ENCODE measurements around the gene NTN3. TPM values are rescaled to one million over a fixed set of nuclear protein-coding genes. Genes with fewer than 3 reads are reported as not detected.

Gene NTN3
- total RNA-seq, 1 donor from 2014 or later, result 17.9 TPM

GRCh38 chr16:2459647-2460390 lies 11.3 kb upstream of the NTN3 start, which contains the start of gene TEDC2:
Gene TEDC2, plus strand, starts transcription at chr16:2460109. Its CDS starts 36 bp downstream, at chr16:2460145.
- Mint-ChIP-seq H3K4me3 (peak within 1 kb of the TSS; percentile 87), H3K36me3 (peaks cover 8% of the 10 kb centered on the region), H3K27me3 (ENCODE audit: low read depth) (no peaks in the 10 kb centered on the region), H3K4me1 (peaks cover 5% of the 10 kb centered on the region), H3K9me3 (no peaks in the 10 kb centered on the region), H3K27ac (peak within 1 kb of the TSS; percentile 80)
- peak; percentile 95 to 98 for DNase-seq (ENCODE audit: low spot score in 2 of 2, unreplicated experiment in 2 of 2)
- TF ChIP-seq CTCF (IDR thresholded peaks at IDR 0.05; ENCODE audit: unreplicated experiment), result no peak

- Mint-ChIP-seq H3K4me3 (peak overlapping the region; percentile 87), H3K4me1 (peaks cover 5% of the 10 kb centered on the region), H3K27ac (no peak overlapping the region), H3K27me3 (ENCODE audit: low read depth) (no peaks in the 10 kb centered on the region), H3K36me3 (peaks cover 8% of the 10 kb centered on the region), H3K9me3 (no peaks in the 10 kb centered on the region)
- TF ChIP-seq CTCF (IDR thresholded peaks at IDR 0.05; ENCODE audit: unreplicated experiment), result no peak
- DNase-seq (ENCODE audit: low spot score in 2 of 2, unreplicated experiment in 2 of 2), result no peak
Observed at GRCh38 chr16:2460391-2460713, 10.7 kb upstream of the NTN3 start.

DNA sequence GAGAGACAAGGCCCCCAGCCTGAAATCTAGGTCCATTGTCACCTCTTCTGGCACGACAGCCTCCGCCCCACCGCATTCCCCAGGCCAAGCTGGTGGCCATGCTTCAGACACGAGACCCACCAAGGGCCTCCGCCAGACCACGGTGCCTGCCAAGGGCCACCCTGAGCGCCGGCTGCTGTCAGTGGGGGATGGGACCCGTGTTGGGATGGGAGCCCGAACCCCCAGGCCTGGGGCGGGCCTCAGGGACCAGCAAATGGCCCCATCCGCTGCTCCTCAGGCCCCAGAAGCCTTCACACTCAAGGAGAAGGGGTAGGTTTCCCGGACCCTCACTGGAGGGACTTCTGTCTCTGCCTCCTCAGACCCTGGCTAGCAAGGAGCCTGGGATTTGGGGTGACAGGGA lies 10.2 kb upstream of the NTN3 start:
- DNase-seq (ENCODE audit: low spot score in 2 of 2, unreplicated experiment in 2 of 2), result no peak
- no peaks in the 10 kb centered on the region for H3K9me3 Mint-ChIP-seq
- H3K27ac Mint-ChIP-seq, result no peak overlapping the region
- peak overlapping the region; percentile 51 for H3K4me3 Mint-ChIP-seq
- H3K36me3 Mint-ChIP-seq, result peaks cover 6% of the 10 kb centered on the region
- peaks cover 5% of the 10 kb centered on the region for H3K4me1 Mint-ChIP-seq
- no peaks in the 10 kb centered on the region for H3K27me3 Mint-ChIP-seq (ENCODE audit: low read depth)
- TF ChIP-seq CTCF (IDR thresholded peaks at IDR 0.05; ENCODE audit: unreplicated experiment), result no peak

DNA sequence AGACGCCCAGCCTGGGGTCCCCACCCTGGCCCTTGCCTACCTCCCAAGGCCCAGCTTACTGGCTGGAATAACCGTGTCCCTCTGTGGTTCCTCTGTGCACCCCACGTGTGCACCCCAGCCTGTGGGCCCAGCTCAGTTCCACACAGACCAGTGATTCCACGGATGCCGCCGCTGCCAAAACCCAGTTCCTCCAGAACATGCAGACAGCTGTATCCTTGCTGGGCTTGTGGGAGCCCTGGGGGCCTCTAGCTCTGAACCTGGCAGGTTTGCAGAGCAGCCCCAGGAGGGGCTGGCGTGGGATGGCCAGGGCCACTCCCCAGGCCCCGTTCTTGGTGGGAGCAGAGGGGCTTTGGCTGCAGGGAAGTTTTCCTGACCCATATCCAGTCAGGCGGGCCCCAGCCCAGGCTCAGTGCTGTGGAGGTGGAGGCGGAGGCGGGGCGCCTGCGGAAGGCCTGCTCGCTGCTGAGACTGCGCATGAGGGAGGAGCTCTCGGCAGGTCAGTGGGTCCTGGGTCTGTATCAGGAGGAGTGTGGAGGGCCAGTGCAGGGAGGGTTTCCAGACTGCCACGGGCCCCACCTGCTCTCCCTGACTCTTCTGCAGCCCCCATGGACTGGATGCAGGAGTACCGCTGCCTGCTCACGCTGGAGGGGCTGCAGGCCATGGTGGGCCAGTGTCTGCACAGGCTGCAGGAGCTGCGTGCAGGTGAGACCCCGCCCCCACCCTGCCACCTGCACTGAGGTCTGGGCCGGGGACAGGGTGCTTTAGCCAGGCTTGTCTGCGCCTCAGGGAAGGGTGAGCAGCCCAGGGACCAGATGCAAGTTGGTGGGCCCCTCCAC lies 8.8 kb upstream of the NTN3 start:
- DNase-seq (ENCODE audit: low spot score in 2 of 2, unreplicated experiment in 2 of 2), result no peak
- Mint-ChIP-seq H3K4me1 (peaks cover 5% of the 10 kb centered on the region), H3K27me3 (ENCODE audit: low read depth) (no peaks in the 10 kb centered on the region), H3K27ac (no peak overlapping the region), H3K4me3 (no peak overlapping the region), H3K9me3 (no peaks in the 10 kb centered on the region), H3K36me3 (peaks cover 2% of the 10 kb centered on the region)
- no peak for TF ChIP-seq CTCF (IDR thresholded peaks at IDR 0.05; ENCODE audit: unreplicated experiment)

GRCh38 chr16:2464333-2464732 lies 6.8 kb upstream of the NTN3 start:
- H3K36me3 Mint-ChIP-seq, result no peaks in the 10 kb centered on the region
- no peaks in the 10 kb centered on the region for H3K27me3 Mint-ChIP-seq (ENCODE audit: low read depth)
- no peak for TF ChIP-seq CTCF (IDR thresholded peaks at IDR 0.05; ENCODE audit: unreplicated experiment)
- H3K9me3 Mint-ChIP-seq, result no peaks in the 10 kb centered on the region
- DNase-seq (ENCODE audit: low spot score in 2 of 2, unreplicated experiment in 2 of 2), result no peak
- peaks cover 10% of the 10 kb centered on the region for H3K4me1 Mint-ChIP-seq
- H3K27ac Mint-ChIP-seq, result no peak overlapping the region
- no peak overlapping the region for H3K4me3 Mint-ChIP-seq
